ENCODE results near the gene AMH.
"Not testable (repeated sequence)": the region's sequence is repeated elsewhere in the genome, so short reads cannot be mapped to it uniquely, and the experiment has no call there.

The AMH gene

GRCh38 chr19:2271234-2272103, 22.3 kb downstream of the AMH start:
- DNase-seq = no peak

DNA sequence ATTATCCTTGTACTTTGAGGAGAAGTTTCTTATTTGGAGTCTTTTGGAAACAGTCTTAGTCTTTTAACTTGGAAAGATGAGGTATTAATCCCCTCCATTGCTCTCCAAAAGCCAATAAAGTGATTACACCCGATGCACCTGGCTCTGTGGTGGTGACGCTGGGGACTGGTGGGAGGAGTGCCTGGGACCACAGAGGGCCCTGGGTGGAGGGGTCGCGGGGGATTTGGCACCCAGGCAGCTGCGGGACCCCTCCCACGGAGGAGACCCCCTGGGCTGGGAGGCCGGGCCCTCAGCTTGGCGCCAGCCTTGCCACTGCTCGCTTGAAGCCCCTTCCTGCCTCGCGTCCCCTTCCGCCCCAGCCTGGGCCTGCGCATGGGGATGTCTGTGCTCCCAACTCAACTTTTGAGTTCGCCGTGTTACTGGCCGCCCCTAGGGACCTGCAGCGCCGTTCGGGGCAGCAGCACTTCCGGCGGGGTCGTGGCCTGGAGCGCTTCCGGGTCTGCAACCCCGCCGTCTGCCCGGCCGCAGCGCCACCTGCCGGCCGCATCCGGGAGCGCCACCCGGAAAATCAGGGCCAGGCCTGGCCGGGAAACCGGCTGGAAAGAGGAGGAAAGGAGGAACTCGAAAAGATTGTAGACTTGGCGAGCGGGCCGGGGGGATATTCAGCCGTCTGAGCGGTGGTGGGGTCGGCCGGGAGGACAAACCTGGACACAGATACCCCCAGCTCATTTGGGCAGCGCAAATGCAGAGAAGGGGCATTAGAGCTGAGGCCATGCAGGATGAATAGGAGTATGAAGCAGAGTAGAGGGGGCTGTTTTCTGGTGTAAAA, 24.4 kb downstream of the AMH start:
- peak; percentile 43 for DNase-seq

DNA sequence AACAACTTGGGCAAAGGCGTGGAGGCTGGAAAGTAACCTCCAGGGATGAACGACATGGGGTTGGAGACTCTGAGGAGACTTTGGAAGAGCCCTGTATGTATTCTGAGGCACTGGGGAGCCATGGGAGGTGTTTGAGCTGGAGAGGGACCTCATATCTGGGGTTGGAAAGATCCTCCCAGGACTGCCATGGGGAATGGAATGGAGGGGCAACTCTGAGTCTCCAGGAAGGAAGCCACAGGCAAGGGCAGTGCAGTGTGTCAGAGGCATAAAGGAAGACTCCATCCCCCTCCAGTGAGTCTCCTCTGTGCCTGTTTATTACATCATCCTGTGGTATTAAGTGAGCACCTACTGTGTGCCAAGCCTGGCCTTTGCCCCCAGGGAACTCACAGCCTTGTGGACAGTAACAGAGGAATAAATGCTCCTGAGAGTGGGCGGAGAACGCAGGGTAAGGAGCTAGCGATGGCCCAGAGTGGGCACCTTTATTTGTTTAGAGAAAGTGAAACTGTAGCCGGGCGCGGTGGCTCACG, 25.1 kb downstream of the AMH start:
- DNase-seq = no peak

GRCh38 chr19:2274931-2275535, 25.9 kb downstream of the AMH start:
- no peak for DNase-seq

DNA sequence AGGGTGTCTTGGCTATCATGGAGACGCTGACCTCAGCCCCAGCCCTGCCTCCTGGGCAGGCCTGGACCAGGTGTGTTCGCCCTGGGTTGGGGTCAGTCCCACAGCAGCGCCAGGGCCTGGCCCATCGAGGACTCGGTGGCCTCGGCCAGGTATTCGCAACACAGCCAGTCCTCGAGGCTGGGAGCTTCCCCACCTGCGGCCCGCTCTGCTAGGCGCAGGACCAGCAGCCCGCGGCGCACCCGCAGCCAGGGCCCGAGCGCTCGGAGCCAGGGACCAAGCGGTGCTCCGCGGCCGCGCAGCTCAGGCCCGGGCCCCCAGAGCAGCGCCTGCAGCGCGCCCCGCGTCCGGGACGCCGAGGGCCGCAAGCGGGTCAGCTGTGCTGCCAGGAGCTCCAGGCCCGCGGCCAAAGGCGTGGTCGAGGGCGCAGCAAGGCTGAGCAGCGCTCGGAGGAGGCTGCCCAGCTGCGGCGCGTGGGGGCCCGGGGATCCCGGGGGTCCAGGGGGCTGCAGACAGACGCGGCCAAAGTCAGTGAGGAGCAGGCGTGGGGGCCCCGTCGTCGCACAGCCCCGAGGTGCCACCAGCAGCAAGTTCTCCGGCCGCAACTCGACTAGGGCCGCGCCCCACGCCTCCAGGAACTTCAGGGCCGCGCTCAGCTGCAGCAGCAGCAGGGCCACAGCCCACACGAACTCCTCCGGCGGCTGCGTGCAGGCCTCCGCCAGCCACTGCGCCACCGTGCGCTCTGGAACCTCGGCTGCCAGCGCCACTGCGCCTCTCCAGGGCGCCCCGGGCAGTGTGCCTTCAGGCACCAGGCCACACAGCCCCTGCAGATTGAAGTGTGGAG, 26.7 kb downstream of the AMH start:
- DNase-seq = no peak

GRCh38 chr19:2276429-2276986, 27.4 kb downstream of the AMH start:
- no peak for DNase-seq

DNA sequence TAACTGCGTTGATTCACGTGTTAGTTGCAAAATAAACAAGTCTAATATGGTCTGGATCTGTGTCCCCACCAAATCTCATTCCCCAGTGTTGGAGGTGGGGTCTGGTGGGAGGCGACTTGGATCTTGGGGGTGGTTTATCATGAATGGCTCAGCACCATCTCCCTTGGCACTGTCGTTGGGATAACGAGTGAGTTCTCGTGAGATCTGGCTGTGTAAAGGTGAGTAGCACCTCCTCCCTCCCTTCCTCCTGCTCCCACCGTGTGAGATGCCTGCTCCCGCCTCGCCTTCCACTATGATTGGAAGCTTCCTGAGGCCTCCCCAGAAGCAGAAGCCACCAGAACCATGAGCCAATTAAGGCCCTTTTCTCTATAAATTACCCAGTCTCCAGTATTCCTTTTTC, 28.0 kb downstream of the AMH start:
- no peak for DNase-seq

DNA sequence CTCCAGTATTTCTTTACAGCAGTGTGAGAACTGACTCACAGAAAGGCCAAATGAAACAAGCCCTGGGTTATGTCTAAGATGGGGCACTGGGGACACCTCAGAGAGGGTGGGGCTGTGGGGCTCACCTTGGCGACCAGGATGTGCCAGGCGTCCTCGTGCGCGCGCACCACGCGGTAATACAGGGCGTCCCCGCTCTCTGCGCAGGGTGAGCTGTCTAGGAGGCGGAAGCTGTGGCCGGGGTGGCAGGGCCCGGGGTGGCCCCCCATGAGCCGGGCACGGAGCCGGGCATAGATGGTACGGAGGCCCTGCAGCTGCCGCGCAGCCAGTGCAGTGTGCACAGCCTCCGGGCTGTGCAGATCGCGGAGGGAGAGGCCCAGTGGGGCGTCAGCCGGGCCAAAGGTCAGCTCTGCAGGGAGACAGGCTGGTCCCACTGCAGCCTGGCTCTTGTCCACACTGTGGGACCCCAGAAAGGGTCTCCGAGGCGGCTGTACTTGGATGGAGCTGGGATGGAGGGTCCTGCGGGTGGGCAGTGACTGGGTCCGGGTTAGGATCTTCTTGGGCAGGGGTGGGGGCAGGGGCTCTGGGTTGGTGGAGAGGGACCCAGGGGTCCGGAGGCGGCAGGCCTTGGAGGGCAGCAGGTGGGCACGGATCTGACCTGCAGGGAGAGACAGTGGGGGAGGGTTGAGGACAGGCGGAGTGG, 29.5 kb downstream of the AMH start:
- no peak for DNase-seq

DNA sequence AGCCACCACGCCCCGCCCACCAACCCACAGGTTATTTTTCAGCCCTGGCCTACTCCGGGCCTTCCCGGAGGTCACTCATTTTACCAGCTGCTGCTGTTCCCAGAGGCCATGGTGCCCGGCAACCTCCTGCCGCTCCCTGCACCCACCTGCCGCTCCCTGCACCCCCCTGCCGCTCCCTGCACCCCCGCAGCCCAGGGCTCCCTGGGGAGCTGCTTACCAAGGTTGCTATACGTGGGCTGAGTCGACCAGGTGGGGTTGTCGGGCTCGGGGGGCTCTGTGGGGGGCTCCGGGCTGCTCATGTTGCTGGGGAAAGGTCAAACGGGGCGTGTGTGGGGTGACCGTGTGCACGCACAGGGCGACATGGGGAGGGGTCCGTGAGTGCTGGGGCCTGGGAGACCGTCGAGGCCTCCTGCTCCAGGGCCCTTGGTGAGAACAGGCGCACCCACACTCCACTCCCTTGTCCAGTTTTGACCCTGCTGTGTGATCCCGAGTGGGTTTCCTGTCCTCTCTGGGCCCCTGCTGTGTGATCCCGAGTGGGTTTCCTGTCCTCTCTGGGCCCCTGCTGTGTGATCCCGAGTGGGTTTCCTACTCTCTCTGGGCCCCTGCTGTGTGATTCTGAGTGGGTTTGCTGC, 31.6 kb downstream of the AMH start:
- DNase-seq = no peak

GRCh38 chr19:2281265-2282061, 32.3 kb downstream of the AMH start:
- not testable (repeated sequence) for DNase-seq

GRCh38 chr19:2282062-2282861, 33.1 kb downstream of the AMH start, which contains the start of gene PEAK3:
TSS of gene PEAK3 (minus strand) at chr19:2282175. CDS start at chr19:2280931, 1,244 bp downstream.
- DNase-seq = no peak

DNA sequence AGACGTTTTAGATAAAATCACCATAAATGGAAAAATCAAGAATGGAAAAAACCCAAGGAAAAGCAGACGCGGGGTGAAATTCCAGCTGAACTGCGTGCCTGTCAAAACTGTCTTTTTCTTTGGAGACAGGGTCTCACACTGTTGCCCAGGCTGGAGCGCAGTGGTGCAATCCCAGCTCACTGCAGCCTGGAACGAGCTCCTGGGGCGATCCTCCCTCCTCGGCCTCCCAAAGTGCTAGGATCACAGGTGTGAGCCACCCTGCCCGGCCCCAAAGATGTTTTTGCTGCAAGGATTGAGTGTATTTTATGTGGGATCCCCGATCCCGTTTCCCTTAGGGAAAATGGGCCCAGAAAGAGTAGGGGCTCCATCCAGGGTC, 33.7 kb downstream of the AMH start:
- DNase-seq = no peak

- DNase-seq = no peak
These were observed 34.8 kb downstream of the AMH start for GRCh38 chr19:2283835-2284507.

GRCh38 chr19:2286402-2287140, 37.4 kb downstream of the AMH start:
- no peak for DNase-seq

DNA sequence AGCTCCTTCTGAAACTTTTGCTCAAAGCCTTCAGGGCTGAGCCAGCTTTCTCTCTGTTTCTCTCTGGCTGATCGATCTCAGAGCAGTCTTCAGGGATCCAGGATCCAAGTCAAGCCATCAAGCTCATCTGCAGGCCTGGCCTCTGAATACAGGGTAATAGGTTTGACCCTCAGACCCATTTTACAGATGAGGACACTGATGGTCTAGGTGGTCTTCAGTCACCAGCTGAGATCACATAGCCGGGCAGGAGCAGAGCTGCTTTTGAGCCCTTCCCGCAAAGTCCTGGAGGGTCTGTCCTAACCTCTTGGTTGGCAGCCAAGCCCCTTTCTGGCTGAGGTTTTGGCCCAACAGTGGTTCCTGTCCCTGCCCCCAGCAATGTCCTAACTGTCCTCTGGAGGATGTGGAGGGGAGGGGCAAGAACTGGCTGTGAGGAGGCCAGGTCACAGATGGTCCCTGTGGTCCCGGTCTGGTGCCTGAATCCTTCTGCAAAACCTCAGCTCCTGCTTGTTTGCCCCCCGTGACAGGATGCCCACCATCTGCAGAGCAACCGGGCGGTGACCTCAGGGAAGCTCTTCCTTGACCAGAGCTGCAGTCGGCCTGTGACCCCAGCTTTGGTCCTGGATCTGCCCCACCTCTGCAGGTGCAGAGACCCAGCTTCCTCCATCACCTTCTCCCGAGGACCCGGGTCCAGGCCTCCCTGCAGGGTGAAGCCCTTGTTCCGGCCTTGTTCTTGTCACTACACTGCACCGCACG, 38.6 kb downstream of the AMH start:
- DNase-seq = no peak

DNA sequence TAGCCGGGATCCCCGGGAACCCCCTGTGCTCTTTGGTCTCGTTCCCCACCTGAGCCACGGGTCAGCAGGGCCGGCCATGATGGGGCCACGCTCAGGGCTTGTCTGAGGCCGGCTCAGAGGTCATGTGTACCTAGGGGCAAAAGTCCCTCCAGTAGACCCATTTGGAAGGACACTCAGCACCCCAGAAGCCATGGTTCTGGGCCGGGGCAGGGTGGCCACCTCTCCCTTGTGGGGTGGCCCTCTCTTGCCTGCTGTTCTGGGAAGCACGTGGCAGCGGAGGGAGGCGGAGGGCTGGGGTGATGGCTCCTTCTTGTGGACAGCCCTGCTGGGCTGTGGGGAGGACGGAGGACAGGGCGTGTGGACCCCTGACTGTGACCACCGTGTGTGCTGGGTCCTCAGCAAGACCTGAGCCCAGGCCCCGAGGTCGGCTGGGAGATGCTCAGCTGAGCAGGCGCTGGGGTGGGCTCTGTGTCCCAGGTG, 39.3 kb downstream of the AMH start:
- DNase-seq = no peak

Data from NCI-H1048 (cell line).